ENCODE results near the gene P2RY12. TPM values are rescaled to one million over a fixed set of nuclear protein-coding genes. Genes with fewer than 3 reads are reported as not detected.

P2RY12 gene
- total RNA-seq, 6 donors from 2014 or later, result 0.22 to 3.9 (median 2.8) TPM; not detected in 1

DNA sequence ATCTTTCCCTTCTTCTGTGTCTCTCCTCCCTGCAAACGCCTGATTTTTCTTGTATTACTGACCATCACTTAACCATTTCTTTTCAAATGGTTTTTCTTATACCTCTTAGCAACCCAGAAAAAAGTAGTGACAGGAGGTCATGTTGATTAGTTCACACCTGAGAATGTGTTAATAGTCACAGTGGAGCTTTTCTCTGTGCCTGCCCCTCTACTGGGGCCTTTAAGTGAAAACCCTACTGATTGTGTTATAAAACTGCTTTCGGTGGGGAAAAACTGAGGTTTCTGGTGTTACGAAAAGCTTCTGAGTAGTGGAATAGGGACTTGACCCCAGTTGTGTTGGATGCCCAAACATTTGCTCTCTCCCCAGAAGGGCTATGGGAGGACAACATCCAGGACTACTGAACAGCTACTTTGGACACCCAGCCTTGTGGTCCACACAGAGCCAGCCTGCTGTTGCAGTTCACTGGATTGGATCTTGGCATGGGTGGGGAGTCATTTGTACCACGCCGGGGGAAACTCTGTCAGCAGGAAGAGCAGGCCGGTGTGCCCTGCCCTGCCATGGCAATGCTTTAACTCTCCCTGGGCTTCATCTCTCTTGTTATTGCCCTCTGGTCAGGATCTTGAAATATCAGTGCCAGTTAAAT, 78.3 kb downstream of the P2RY12 start:
- no peak overlapping the region for H3K4me3 ChIP-seq
- H3K27me3 ChIP-seq, result no peaks in the 10 kb centered on the region
- no peak for DNase-seq
- no peak for ATAC-seq (ENCODE audit: low FRiP score in 2 of 2)
- H3K4me1 ChIP-seq, result peaks cover 0 to 9% (median 1%) of the 10 kb centered on the region in 4 donors
- H3K27ac ChIP-seq, result no peak overlapping the region
- WGBS, 2 donors, result 88 to 89% methylated on average over 6 of the region's 6 CpGs
- no peaks in the 10 kb centered on the region for H3K36me3 ChIP-seq
- H3K9me3 ChIP-seq, result no peaks in the 10 kb centered on the region
- no peak for TF ChIP-seq EP300 (IDR thresholded peaks at IDR 0.05)
- TF ChIP-seq POLR2A (IDR thresholded peaks at IDR 0.05), result no peak
- TF ChIP-seq POLR2AphosphoS5 (IDR thresholded peaks at IDR 0.05), result no peak

DNA sequence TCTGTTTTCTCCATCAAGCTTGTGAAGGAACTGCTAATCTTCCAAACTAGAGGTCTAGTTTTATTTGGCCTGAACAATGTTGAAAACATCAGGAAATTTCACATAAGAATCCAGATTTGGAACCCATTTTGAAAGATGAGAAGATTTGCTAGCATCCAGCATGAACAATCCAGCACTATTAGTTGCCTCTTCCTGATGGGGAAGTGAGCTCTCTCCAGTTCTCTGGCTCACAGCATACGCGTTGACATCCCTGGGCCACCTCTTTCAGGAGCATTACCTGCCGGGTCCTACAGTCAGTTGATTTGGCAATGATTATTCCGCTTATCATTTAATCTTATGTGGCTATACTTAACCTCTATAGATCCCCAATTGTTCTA, 78.8 kb downstream of the P2RY12 start:
- Histone ChIP-seq H3K27ac (peak overlapping the region in 1 of 4 donors; percentile 17), H3K4me1 (peaks cover 0 to 9% (median 1%) of the 10 kb centered on the region in 4 donors), H3K27me3 (no peaks in the 10 kb centered on the region), H3K36me3 (no peaks in the 10 kb centered on the region), H3K4me3 (no peak overlapping the region), H3K9me3 (no peaks in the 10 kb centered on the region)
- ATAC-seq (ENCODE audit: low FRiP score in 2 of 2) (no peak), DNase-seq (no peak)
- TF ChIP-seq POLR2A (IDR thresholded peaks at IDR 0.05) (no peak), EP300 (IDR thresholded peaks at IDR 0.05) (no peak)
- 87% methylated on average over 4 of the region's 4 CpGs for WGBS, 2 donors

DNA sequence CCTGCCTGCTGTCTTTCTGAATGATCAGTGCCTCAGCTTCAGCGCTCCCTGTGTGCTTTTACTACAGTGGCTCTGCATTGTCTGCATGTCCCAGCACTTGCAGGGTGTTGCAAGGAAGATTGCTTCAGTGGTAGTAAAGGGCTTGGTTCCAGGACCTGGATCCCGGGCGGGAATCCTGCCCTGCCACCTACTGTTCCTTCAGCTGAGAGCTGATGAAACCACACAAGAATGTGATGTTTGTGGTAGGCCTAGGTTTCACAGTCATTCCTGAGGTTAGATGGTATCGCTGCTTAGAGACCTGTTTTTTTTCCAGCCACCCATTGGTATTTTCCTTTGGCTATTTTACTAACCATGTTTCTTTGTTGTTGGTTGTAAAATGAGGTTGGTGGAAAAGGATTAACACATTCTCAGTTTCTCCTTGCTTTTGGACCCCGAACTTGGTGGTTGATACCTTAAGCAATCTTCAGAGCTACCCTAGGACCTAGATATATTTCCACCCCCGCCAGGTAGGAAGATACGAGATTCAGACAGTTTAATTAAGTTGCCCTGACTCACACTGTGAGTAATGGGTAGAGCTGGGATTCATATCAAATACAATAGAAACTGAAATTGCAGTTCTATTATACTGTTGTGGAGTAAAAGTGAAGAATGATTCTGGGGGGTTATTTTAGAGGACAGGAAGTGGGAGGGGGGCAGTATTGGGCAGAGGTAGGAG, 79.3 kb downstream of the P2RY12 start:
- Histone ChIP-seq H3K27me3 (no peaks in the 10 kb centered on the region), H3K27ac (peak overlapping the region in 1 of 4 donors; percentile 17), H3K9me3 (no peaks in the 10 kb centered on the region), H3K4me1 (peaks cover 0 to 9% (median 1%) of the 10 kb centered on the region in 4 donors), H3K36me3 (no peaks in the 10 kb centered on the region), H3K4me3 (no peak overlapping the region)
- WGBS, 2 donors, result 51 to 57% methylated on average over 7 of the region's 7 CpGs
- TF ChIP-seq, protein P1, sequence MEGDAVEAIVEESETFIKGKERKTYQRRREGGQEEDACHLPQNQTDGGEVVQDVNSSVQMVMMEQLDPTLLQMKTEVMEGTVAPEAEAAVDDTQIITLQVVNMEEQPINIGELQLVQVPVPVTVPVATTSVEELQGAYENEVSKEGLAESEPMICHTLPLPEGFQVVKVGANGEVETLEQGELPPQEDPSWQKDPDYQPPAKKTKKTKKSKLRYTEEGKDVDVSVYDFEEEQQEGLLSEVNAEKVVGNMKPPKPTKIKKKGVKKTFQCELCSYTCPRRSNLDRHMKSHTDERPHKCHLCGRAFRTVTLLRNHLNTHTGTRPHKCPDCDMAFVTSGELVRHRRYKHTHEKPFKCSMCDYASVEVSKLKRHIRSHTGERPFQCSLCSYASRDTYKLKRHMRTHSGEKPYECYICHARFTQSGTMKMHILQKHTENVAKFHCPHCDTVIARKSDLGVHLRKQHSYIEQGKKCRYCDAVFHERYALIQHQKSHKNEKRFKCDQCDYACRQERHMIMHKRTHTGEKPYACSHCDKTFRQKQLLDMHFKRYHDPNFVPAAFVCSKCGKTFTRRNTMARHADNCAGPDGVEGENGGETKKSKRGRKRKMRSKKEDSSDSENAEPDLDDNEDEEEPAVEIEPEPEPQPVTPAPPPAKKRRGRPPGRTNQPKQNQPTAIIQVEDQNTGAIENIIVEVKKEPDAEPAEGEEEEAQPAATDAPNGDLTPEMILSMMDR (IDR thresholded peaks at IDR 0.05), result peak in 2 of 6 experiments; percentile 10 to 11
- TF ChIP-seq POLR2AphosphoS5 (IDR thresholded peaks at IDR 0.05) (peak in 1 of 2 donors; percentile 14), POLR2A (IDR thresholded peaks at IDR 0.05) (no peak), EP300 (IDR thresholded peaks at IDR 0.05) (no peak)
- ATAC-seq (ENCODE audit: low FRiP score in 2 of 2) (peak; percentile 84), DNase-seq (peak in 1 of 2 donors; percentile 74)

DNA sequence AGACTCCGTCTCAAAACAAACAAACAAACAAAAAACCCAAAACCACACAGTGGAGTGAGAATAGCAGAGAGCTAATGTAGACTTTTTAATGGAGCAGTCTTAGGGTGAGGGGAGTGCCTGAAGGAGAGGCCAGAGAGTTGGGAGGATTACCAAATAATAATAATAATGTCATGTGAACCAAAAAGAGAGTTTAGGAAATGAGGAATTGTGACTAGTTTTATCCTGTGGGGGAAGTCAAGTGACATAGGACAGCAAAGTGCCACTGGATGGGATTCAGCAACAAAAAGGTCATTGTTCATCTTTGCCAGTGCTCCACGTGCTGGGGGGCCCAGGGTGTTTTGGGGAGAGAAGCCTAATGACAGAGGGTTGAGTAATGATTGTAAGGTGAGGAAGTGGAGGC, 80.8 kb downstream of the P2RY12 start:
- H3K27ac ChIP-seq, result no peak overlapping the region
- DNase-seq (no peak), ATAC-seq (ENCODE audit: low FRiP score in 2 of 2) (no peak)
- H3K4me3 ChIP-seq, result no peak overlapping the region
- TF ChIP-seq, protein P1 (IDR thresholded peaks at IDR 0.05), result no peak
- TF ChIP-seq EP300 (IDR thresholded peaks at IDR 0.05), result no peak
- TF ChIP-seq POLR2A (IDR thresholded peaks at IDR 0.05), result no peak
- TF ChIP-seq POLR2AphosphoS5 (IDR thresholded peaks at IDR 0.05), result no peak
- H3K9me3 ChIP-seq, result no peaks in the 10 kb centered on the region
- 69 to 72% methylated on average over 2 of the region's 2 CpGs for WGBS, 2 donors
- H3K27me3 ChIP-seq, result no peaks in the 10 kb centered on the region
- H3K36me3 ChIP-seq, result no peaks in the 10 kb centered on the region
- H3K4me1 ChIP-seq, result peaks cover 0 to 9% (median 1%) of the 10 kb centered on the region in 4 donors

DNA sequence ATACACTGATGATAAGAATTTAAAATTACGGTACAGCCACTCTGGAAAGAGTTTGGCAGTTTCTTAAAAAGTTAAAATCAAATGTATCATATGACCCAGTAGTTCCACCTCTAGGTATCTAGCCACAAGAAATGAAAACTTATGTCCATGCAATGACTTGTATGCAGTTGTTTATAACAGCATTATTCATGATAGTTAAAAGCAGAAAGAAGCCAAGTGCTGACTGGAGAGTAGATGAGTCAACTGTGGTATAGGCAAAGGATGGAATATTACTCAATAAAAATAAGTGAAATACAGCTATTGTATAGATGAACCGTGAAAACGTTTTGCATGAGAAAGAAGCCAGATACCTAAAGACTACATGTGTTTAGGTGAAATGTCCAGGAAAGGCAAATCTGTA, 82.8 kb downstream of the P2RY12 start:
- Histone ChIP-seq H3K27me3 (no peaks in the 10 kb centered on the region), H3K27ac (no peak overlapping the region), H3K36me3 (no peaks in the 10 kb centered on the region), H3K4me1 (peaks cover 0 to 9% (median 1%) of the 10 kb centered on the region in 4 donors), H3K9me3 (no peaks in the 10 kb centered on the region), H3K4me3 (no peak overlapping the region)
- 76 to 84% methylated on average over 3 of the region's 3 CpGs for WGBS, 2 donors
- ATAC-seq (ENCODE audit: low FRiP score in 2 of 2), result no peak
- DNase-seq, result no peak
- TF ChIP-seq POLR2A (IDR thresholded peaks at IDR 0.05) (no peak), EP300 (IDR thresholded peaks at IDR 0.05) (no peak), POLR2AphosphoS5 (IDR thresholded peaks at IDR 0.05) (no peak)
- TF ChIP-seq, protein P1 (IDR thresholded peaks at IDR 0.05), result no peak
